ENCODE data around the gene SPATA9. TPM values are rescaled to one million over a fixed set of nuclear protein-coding genes. Genes with fewer than 3 reads are reported as not detected.

Gene SPATA9
- total and polyA plus RNA-seq, 2 of the 8 experiments (the other 6 are each of a cell fraction or from before 2014, with no cell fraction given), result not detected

DNA sequence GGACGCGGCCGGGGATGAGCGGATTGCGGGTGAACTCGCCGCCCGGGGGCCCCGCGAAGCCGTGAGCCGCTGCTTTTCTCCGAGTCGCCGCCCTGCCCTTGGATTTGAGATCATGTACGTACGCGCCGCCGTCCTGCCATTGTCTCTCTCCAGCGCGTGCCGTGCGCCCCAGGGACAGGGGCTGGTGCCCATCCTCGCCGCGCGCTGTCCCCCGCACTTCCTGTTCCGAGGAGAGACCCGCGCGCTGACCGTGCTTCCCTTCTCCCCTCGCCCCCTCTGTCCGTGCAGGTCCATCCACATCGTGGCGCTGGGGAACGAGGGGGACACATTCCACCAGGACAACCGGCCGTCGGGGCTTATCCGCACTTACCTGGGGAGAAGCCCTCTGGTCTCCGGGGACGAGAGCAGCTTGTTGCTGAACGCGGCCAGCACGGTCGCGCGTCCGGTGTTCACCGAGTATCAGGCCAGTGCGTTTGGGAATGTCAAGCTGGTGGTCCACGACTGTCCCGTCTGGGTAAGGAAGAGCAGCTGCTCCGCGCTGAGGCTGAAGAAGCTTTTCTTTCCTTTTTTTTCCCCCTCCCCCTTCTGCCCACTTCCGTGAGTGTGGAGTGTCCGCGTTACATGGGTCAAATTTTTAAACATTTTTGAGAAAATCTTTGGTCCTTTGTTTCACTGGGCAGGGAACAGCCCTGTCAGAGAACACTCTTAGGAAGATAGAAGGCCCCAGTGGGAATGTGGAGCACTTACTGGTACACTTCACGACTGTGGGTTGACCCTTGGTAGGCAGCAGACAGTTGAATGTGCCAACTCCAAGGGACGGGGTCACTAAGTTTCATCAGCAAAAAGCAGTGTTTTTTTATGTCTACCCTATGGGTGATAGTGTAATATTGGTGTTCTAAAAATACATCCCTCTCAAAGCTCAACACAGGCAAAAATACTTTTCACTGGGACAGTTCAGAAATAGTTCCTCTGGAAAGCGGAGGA is 49.1 kb upstream of the SPATA9 start (continued):
- TF ChIP-seq ATF2 (IDR thresholded peaks at IDR 0.05; ENCODE audit: low read length) (no peak), CEBPB (IDR thresholded peaks at IDR 0.05; ENCODE audit: low read depth, low read length) (no peak), RNF2 (IDR thresholded peaks at IDR 0.05; ENCODE audit: borderline replicate concordance, low read depth, low read length, missing control alignments, poor library complexity, severe bottlenecking) (no peak), SP2 (IDR thresholded peaks at IDR 0.05; ENCODE audit: low read length) (no peak), CTBP2 (IDR thresholded peaks at IDR 0.05; ENCODE audit: borderline replicate concordance, insufficient read depth, insufficient read length, low read length) (no peak), SRF (IDR thresholded peaks at IDR 0.05; ENCODE audit: low read depth, low read length) (no peak)
- TF ChIP-seq, protein P1, sequence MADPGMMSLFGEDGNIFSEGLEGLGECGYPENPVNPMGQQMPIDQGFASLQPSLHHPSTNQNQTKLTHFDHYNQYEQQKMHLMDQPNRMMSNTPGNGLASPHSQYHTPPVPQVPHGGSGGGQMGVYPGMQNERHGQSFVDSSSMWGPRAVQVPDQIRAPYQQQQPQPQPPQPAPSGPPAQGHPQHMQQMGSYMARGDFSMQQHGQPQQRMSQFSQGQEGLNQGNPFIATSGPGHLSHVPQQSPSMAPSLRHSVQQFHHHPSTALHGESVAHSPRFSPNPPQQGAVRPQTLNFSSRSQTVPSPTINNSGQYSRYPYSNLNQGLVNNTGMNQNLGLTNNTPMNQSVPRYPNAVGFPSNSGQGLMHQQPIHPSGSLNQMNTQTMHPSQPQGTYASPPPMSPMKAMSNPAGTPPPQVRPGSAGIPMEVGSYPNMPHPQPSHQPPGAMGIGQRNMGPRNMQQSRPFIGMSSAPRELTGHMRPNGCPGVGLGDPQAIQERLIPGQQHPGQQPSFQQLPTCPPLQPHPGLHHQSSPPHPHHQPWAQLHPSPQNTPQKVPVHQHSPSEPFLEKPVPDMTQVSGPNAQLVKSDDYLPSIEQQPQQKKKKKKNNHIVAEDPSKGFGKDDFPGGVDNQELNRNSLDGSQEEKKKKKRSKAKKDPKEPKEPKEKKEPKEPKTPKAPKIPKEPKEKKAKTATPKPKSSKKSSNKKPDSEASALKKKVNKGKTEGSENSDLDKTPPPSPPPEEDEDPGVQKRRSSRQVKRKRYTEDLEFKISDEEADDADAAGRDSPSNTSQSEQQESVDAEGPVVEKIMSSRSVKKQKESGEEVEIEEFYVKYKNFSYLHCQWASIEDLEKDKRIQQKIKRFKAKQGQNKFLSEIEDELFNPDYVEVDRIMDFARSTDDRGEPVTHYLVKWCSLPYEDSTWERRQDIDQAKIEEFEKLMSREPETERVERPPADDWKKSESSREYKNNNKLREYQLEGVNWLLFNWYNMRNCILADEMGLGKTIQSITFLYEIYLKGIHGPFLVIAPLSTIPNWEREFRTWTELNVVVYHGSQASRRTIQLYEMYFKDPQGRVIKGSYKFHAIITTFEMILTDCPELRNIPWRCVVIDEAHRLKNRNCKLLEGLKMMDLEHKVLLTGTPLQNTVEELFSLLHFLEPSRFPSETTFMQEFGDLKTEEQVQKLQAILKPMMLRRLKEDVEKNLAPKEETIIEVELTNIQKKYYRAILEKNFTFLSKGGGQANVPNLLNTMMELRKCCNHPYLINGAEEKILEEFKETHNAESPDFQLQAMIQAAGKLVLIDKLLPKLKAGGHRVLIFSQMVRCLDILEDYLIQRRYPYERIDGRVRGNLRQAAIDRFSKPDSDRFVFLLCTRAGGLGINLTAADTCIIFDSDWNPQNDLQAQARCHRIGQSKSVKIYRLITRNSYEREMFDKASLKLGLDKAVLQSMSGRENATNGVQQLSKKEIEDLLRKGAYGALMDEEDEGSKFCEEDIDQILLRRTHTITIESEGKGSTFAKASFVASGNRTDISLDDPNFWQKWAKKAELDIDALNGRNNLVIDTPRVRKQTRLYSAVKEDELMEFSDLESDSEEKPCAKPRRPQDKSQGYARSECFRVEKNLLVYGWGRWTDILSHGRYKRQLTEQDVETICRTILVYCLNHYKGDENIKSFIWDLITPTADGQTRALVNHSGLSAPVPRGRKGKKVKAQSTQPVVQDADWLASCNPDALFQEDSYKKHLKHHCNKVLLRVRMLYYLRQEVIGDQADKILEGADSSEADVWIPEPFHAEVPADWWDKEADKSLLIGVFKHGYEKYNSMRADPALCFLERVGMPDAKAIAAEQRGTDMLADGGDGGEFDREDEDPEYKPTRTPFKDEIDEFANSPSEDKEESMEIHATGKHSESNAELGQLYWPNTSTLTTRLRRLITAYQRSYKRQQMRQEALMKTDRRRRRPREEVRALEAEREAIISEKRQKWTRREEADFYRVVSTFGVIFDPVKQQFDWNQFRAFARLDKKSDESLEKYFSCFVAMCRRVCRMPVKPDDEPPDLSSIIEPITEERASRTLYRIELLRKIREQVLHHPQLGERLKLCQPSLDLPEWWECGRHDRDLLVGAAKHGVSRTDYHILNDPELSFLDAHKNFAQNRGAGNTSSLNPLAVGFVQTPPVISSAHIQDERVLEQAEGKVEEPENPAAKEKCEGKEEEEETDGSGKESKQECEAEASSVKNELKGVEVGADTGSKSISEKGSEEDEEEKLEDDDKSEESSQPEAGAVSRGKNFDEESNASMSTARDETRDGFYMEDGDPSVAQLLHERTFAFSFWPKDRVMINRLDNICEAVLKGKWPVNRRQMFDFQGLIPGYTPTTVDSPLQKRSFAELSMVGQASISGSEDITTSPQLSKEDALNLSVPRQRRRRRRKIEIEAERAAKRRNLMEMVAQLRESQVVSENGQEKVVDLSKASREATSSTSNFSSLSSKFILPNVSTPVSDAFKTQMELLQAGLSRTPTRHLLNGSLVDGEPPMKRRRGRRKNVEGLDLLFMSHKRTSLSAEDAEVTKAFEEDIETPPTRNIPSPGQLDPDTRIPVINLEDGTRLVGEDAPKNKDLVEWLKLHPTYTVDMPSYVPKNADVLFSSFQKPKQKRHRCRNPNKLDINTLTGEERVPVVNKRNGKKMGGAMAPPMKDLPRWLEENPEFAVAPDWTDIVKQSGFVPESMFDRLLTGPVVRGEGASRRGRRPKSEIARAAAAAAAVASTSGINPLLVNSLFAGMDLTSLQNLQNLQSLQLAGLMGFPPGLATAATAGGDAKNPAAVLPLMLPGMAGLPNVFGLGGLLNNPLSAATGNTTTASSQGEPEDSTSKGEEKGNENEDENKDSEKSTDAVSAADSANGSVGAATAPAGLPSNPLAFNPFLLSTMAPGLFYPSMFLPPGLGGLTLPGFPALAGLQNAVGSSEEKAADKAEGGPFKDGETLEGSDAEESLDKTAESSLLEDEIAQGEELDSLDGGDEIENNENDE (IDR thresholded peaks at IDR 0.05; ENCODE audit: insufficient replicate concordance, low read length), result no peak
